PFSK-1 (cell line): ENCODE measurements around the gene LARP4B.

Experiments
- FOXP2 ChIP-seq: optimal IDR thresholded peaks from 2 replicates; pipeline ENCODE3; 2011; ENCODE audit warnings: borderline replicate concordance, control low read depth, inconsistent platforms; ENCODE audit not compliant: insufficient read depth; ENCODE audit errors: extremely low read length, extremely low read depth
- POLR2AphosphoS5 ChIP-seq: IDR thresholded peaks from 2 replicates; pipeline ENCODE4 v1.6.1; 2012; ENCODE audit warnings: low read depth, mild to moderate bottlenecking, control low read depth, low read length, moderate library complexity
- TF ChIP-seq, protein P1 (sequence below), 2 experiments: IDR thresholded peaks; 2 replicates each; pipeline versions ENCODE4 v1.6.1 to v1.8.0; 2011 to 2012; ENCODE audit warnings: low read depth in 2 of 2, low read length in 2 of 2, control low read depth in 1 of 2, inconsistent platforms in 1 of 2, mild to moderate bottlenecking in 1 of 2, moderate library complexity in 1 of 2; ENCODE audit not compliant: insufficient read depth in 1 of 2

DNA sequence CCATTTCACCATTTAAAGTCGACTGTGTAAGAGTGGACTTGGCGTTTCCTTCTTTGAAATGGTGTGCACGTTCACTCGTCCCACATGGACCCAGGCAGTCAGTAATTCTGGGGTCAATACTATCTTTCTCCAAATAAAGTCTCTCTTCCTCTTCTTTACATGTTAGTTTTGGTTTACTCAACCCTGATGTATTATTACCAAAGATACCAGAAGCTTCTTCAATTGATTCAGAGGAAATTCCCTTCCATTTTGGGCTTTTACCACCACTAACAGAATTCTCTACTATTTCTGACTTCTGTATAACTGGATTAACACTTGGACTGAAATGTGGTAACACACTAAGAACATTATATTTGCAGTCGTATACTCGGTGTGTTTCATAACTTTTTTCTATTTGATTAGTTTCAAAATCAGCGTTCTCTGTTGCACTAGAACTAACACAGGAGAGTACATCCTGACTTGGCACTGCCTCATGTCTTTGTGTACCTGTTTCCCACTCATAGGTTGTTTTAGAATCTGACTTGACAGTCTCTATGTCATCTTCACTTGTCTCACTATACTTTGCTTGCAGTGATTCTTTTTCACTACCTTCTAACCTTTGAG lies 60.8 kb downstream of the LARP4B start:
- TF ChIP-seq POLR2AphosphoS5 (no peak), FOXP2 (no peak)
- TF ChIP-seq, protein P1, sequence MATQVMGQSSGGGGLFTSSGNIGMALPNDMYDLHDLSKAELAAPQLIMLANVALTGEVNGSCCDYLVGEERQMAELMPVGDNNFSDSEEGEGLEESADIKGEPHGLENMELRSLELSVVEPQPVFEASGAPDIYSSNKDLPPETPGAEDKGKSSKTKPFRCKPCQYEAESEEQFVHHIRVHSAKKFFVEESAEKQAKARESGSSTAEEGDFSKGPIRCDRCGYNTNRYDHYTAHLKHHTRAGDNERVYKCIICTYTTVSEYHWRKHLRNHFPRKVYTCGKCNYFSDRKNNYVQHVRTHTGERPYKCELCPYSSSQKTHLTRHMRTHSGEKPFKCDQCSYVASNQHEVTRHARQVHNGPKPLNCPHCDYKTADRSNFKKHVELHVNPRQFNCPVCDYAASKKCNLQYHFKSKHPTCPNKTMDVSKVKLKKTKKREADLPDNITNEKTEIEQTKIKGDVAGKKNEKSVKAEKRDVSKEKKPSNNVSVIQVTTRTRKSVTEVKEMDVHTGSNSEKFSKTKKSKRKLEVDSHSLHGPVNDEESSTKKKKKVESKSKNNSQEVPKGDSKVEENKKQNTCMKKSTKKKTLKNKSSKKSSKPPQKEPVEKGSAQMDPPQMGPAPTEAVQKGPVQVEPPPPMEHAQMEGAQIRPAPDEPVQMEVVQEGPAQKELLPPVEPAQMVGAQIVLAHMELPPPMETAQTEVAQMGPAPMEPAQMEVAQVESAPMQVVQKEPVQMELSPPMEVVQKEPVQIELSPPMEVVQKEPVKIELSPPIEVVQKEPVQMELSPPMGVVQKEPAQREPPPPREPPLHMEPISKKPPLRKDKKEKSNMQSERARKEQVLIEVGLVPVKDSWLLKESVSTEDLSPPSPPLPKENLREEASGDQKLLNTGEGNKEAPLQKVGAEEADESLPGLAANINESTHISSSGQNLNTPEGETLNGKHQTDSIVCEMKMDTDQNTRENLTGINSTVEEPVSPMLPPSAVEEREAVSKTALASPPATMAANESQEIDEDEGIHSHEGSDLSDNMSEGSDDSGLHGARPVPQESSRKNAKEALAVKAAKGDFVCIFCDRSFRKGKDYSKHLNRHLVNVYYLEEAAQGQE (IDR thresholded peaks at IDR 0.05; ENCODE audit: insufficient read depth in 1 of 2, low read depth in 2 of 2, low read length in 2 of 2), result no peak
